NCI-H460 (cell line): ENCODE data around the gene RPL10. TPM values are rescaled to one million over a fixed set of nuclear protein-coding genes. Genes with fewer than 3 reads are reported as not detected.
"Not testable (repeated sequence)": the region's sequence is repeated elsewhere in the genome, so short reads cannot be mapped to it uniquely, and the experiment has no call there.

Experiments used
- DNase-seq: peaks from one replicate; pipeline ENCODE4 v3.0.0-alpha.2; 2016; ENCODE audit warnings: low read depth; ENCODE audit errors: extremely low read depth
- total RNA-seq: library from RNA; depleted of rRNA; stranded (reverse); fragments of >200 nt; shearing (Covaris generic); gene quantifications from 2 replicates; pipeline ENCODE4 v1.2.3, GENCODE V29; 2014

The RPL10 gene
- total RNA-seq, 1 experiment from 2014 or later = 5,948 TPM

- no peak for DNase-seq
Observed at GRCh38 chrX:154375156-154375504, 23.0 kb upstream of the RPL10 start.

GRCh38 chrX:154376774-154377173, 21.4 kb upstream of the RPL10 start:
- no peak for DNase-seq

GRCh38 chrX:154378059-154378798, 19.9 kb upstream of the RPL10 start:
- DNase-seq = no peak

GRCh38 chrX:154378799-154379568, 19.2 kb upstream of the RPL10 start, which contains the start of gene EMD:
Gene EMD, plus strand, starts transcription at chrX:154379295. Its CDS starts 190 bp downstream, at chrX:154379485.
- DNase-seq = peak; percentile 98

GRCh38 chrX:154379569-154379951, 18.6 kb upstream of the RPL10 start:
- no peak for DNase-seq

GRCh38 chrX:154380153-154380552, 18.0 kb upstream of the RPL10 start:
- DNase-seq = no peak

- no peak for DNase-seq
Observed at GRCh38 chrX:154380787-154381186, 17.4 kb upstream of the RPL10 start.

- DNase-seq = no peak
Observed at GRCh38 chrX:154381271-154381670, 16.9 kb upstream of the RPL10 start.

GRCh38 chrX:154382483-154383069, 15.6 kb upstream of the RPL10 start:
- DNase-seq = no peak

GRCh38 chrX:154383359-154384283, 14.6 kb upstream of the RPL10 start:
- no peak for DNase-seq

- no peak for DNase-seq
Observed at GRCh38 chrX:154384284-154384892, 13.8 kb upstream of the RPL10 start.

GRCh38 chrX:154388094-154388493, 10.1 kb upstream of the RPL10 start:
- DNase-seq = not testable (repeated sequence)

- not testable (repeated sequence) for DNase-seq
Observed at GRCh38 chrX:154388649-154389048, 9.5 kb upstream of the RPL10 start.

GRCh38 chrX:154389812-154390747, 8.1 kb upstream of the RPL10 start:
- not testable (repeated sequence) for DNase-seq

GRCh38 chrX:154396363-154396762, 1.8 kb upstream of the RPL10 start:
- not testable (repeated sequence) for DNase-seq

- DNase-seq = peak; percentile 72
Observed at GRCh38 chrX:154396973-154397887, 947 bp upstream of the RPL10 start.

- peak; percentile 72 for DNase-seq
Observed at GRCh38 chrX:154398668-154399526, 720 bp downstream of the RPL10 start.
